ENCODE measurements around the gene SCFD2.

SCFD2 gene

DNA sequence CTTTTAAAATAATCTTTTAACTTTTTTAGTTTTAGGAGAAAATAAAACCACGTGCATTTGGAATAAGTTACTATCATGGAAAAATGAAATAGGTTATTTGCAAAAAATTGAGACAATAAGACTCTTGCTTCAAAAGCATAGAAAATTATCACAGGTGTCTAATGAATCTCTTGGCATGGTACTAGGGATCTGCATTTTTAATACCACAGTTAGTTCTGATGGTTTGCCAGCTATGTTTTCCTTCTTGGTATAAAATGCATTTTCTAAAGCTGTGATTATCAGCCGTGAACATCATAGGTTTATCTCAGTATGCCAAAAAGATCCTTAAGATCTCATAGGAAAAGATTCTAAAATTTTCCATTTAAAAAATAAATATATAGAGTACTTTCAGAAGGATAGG is 419.9 kb downstream of the SCFD2 start:
- Histone ChIP-seq H3K4me3 (replicated peaks; ENCODE audit: insufficient read depth, low read length) (no peak overlapping the region), H3K27ac (replicated peaks) (no peak overlapping the region), H3K27me3 (ENCODE audit: insufficient read depth, poor library complexity, severe bottlenecking) (no peaks in the 10 kb centered on the region)
- DNase-seq (ENCODE audit: low read depth in 1 of 2, low spot score in 1 of 2) = no peak
- TF ChIP-seq POLR2AphosphoS5 (IDR thresholded peaks at IDR 0.05; ENCODE audit: low read depth) = no peak
- no peak for TF ChIP-seq GABPA (IDR thresholded peaks at IDR 0.05; ENCODE audit: low read depth)
- TF ChIP-seq SPI1 (IDR thresholded peaks at IDR 0.05; ENCODE audit: borderline replicate concordance, low read depth) = no peak
- TF ChIP-seq, protein P1, sequence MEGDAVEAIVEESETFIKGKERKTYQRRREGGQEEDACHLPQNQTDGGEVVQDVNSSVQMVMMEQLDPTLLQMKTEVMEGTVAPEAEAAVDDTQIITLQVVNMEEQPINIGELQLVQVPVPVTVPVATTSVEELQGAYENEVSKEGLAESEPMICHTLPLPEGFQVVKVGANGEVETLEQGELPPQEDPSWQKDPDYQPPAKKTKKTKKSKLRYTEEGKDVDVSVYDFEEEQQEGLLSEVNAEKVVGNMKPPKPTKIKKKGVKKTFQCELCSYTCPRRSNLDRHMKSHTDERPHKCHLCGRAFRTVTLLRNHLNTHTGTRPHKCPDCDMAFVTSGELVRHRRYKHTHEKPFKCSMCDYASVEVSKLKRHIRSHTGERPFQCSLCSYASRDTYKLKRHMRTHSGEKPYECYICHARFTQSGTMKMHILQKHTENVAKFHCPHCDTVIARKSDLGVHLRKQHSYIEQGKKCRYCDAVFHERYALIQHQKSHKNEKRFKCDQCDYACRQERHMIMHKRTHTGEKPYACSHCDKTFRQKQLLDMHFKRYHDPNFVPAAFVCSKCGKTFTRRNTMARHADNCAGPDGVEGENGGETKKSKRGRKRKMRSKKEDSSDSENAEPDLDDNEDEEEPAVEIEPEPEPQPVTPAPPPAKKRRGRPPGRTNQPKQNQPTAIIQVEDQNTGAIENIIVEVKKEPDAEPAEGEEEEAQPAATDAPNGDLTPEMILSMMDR (IDR thresholded peaks at IDR 0.05; ENCODE audit: insufficient read depth, low read length) = no peak
- TF ChIP-seq, protein P2, sequence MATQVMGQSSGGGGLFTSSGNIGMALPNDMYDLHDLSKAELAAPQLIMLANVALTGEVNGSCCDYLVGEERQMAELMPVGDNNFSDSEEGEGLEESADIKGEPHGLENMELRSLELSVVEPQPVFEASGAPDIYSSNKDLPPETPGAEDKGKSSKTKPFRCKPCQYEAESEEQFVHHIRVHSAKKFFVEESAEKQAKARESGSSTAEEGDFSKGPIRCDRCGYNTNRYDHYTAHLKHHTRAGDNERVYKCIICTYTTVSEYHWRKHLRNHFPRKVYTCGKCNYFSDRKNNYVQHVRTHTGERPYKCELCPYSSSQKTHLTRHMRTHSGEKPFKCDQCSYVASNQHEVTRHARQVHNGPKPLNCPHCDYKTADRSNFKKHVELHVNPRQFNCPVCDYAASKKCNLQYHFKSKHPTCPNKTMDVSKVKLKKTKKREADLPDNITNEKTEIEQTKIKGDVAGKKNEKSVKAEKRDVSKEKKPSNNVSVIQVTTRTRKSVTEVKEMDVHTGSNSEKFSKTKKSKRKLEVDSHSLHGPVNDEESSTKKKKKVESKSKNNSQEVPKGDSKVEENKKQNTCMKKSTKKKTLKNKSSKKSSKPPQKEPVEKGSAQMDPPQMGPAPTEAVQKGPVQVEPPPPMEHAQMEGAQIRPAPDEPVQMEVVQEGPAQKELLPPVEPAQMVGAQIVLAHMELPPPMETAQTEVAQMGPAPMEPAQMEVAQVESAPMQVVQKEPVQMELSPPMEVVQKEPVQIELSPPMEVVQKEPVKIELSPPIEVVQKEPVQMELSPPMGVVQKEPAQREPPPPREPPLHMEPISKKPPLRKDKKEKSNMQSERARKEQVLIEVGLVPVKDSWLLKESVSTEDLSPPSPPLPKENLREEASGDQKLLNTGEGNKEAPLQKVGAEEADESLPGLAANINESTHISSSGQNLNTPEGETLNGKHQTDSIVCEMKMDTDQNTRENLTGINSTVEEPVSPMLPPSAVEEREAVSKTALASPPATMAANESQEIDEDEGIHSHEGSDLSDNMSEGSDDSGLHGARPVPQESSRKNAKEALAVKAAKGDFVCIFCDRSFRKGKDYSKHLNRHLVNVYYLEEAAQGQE (IDR thresholded peaks at IDR 0.05; ENCODE audit: insufficient replicate concordance, low read depth) = no peak

DNA sequence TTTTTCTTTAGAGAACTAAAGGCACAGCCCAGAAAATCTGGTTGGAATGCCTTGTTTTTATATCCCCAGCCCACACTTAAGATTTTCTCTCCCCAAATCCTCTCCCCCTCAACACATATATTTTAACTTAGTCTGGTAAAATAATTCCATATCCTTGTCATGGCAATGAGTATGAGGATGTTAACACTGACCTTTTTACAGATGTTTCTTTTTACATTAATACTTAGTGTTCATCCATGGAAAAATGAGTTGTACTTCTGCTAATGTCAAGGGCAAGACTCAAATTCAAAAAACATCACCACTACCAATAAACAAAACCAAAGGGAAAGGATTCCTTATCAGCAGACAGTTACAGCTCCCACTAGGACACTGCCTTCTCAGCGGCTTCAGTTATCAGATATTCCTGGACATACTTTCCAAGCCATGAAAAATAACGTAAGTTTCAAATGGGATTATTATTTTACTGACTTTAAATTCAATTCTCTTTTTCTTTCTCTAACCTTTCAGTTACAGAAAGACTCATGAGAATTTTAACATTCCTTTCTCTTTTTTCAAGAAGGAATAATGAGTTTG is 420.4 kb downstream of the SCFD2 start:
- TF ChIP-seq, protein P1 (IDR thresholded peaks at IDR 0.05; ENCODE audit: insufficient read depth, low read length) = no peak
- TF ChIP-seq GABPA (IDR thresholded peaks at IDR 0.05; ENCODE audit: low read depth) (no peak), SPI1 (IDR thresholded peaks at IDR 0.05; ENCODE audit: borderline replicate concordance, low read depth) (no peak), POLR2AphosphoS5 (IDR thresholded peaks at IDR 0.05; ENCODE audit: low read depth) (no peak)
- TF ChIP-seq, protein P2 (IDR thresholded peaks at IDR 0.05; ENCODE audit: insufficient replicate concordance, low read depth) = no peak
- no peak for DNase-seq (ENCODE audit: low read depth in 1 of 2, low spot score in 1 of 2)
- Histone ChIP-seq H3K27ac (replicated peaks) (no peak overlapping the region), H3K4me3 (replicated peaks; ENCODE audit: insufficient read depth, low read length) (no peak overlapping the region), H3K27me3 (ENCODE audit: insufficient read depth, poor library complexity, severe bottlenecking) (no peaks in the 10 kb centered on the region)

DNA sequence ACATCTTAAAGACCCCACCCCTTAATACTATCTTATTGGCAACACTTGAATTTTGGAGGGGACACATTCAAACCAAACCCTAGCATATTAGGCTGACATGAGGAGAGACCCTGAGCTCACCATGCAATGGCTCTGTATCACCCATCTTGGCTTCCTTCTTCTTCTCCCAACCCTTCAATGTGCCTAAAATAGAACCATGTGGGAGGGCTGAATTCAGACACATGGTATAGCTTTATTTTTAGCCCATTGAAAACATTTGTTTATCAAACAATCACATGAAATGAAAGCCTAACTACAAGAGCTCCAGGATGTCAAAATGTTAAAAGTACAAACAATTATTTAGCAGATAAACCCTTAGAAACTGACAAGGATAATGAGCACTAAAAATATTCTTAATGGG is 422.2 kb downstream of the SCFD2 start:
- no peak for TF ChIP-seq POLR2AphosphoS5 (IDR thresholded peaks at IDR 0.05; ENCODE audit: low read depth)
- no peak for TF ChIP-seq SPI1 (IDR thresholded peaks at IDR 0.05; ENCODE audit: borderline replicate concordance, low read depth)
- TF ChIP-seq GABPA (IDR thresholded peaks at IDR 0.05; ENCODE audit: low read depth) = no peak
- TF ChIP-seq, protein P2 (IDR thresholded peaks at IDR 0.05; ENCODE audit: insufficient replicate concordance, low read depth) = no peak
- TF ChIP-seq, protein P1 (IDR thresholded peaks at IDR 0.05; ENCODE audit: insufficient read depth, low read length) = no peak
- Histone ChIP-seq H3K4me3 (replicated peaks; ENCODE audit: insufficient read depth, low read length) (no peak overlapping the region), H3K27me3 (ENCODE audit: insufficient read depth, poor library complexity, severe bottlenecking) (no peaks in the 10 kb centered on the region), H3K27ac (replicated peaks) (no peak overlapping the region)
- no peak for DNase-seq (ENCODE audit: low read depth in 1 of 2, low spot score in 1 of 2)

Data from HL-60 (cell line).